H1 (cell line): ENCODE measurements around the gene TANC1. TPM values are rescaled to one million over a fixed set of nuclear protein-coding genes. Genes with fewer than 3 reads are reported as not detected.

Experiments used
- GABPA ChIP-seq: IDR thresholded peaks from 2 replicates; pipeline ENCODE4 v1.6.1; 2011; ENCODE audit warnings: mild to moderate bottlenecking, low read length, moderate library complexity, borderline replicate concordance; ENCODE audit not compliant: insufficient read depth
- JUN ChIP-seq: IDR thresholded peaks from 2 replicates; pipeline ENCODE4 v1.6.1; 2011; ENCODE audit warnings: low read depth, mild to moderate bottlenecking, improper control_type of control experiment, low read length
- KDM1A ChIP-seq: fragments of 200-600, 300-600 bp; sonication (generic); IDR thresholded peaks from 2 replicates; pipeline ENCODE4 v1.7.1; 2016; ENCODE audit warnings: mild to moderate bottlenecking, low read length, borderline replicate concordance
- RAD21 ChIP-seq, 2 experiments: IDR thresholded peaks in 1 of 2; conservative IDR thresholded peaks in 1 of 2; 2 replicates each; pipeline ENCODE4 v1.6.1; 2011; ENCODE audit warnings: low read depth in 2 of 2, low read length in 2 of 2, improper control_type of control experiment in 1 of 2, inconsistent platforms in 1 of 2, mild to moderate bottlenecking in 1 of 2, moderate library complexity in 1 of 2
- SIRT6 ChIP-seq: IDR thresholded peaks from one replicate; pipeline ENCODE4 v1.7.1; 2012; ENCODE audit warnings: low read length, inconsistent platforms
- SP4 ChIP-seq: IDR thresholded peaks from 2 replicates; pipeline ENCODE4 v1.6.1; 2012; ENCODE audit warnings: low read length, inconsistent platforms
- TBP ChIP-seq: IDR thresholded peaks from 2 replicates; pipeline ENCODE4 v1.6.1; 2011; ENCODE audit warnings: low read depth, low read length, improper control_type of control experiment
- polyA plus RNA-seq, 7 experiments: library from polyadenylated mRNA; depleted of rRNA in 3 of 7; stranded (reverse) in 5 of 7; unstranded in 2 of 7; fragments of >200 nt in 5 of 7; fragments of 200-250 nt in 2 of 7; gene quantifications; 1 replicate in 5 of 7; 2 replicates in 1 of 7; 4 replicates in 1 of 7; pipeline versions ENCODE4 v1.2.1 to v1.2.3, GENCODE V29; 2011 to 2013; ENCODE audit warnings: missing spikeins in 2 of 7, mixed read lengths in 2 of 7
- total RNA-seq: library from RNA; stranded (reverse); fragmentation: NEBNext Ultra II Directional; extraction: Animal tissue kit (Norgen Biotek cat#: 25700); gene quantifications from 2 replicates; pipeline ENCODE4 v1.2.1, GENCODE V29; 2021

Gene TANC1
- total and polyA plus RNA-seq, 2 of the 8 experiments (the other 6 are each of a cell fraction or from before 2014, with no cell fraction given) = 4.1 to 7.6 TPM

DNA sequence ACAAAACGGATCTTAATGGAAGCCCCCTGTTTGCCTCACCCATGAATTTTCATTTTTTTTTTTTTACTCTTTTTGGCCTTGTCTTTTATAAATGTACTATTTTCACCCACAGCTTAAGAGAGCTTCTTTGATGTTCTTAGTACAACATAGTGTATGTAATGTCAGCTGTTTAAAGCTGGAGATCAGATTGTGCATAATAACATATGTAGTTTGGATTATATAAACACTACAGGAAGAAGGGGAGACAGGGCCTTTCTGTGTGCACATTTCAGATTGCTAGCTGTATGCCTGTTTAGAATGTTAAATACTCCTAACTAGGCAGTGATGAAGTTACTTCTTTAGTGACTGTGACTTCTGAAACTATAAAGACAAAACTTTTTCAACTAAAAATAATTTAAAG, 2.1 kb upstream of the TANC1 start (continued):
- no peak for TF ChIP-seq KDM1A
- TF ChIP-seq SIRT6 = no peak
- TF ChIP-seq SP4 = no peak
- no peak for TF ChIP-seq JUN
- TF ChIP-seq TBP = no peak
- TF ChIP-seq GABPA = no peak
- TF ChIP-seq RAD21 (IDR thresholded peaks at IDR 0.05 in 1 of 2, conservative IDR thresholded peaks at IDR 0.05 in 1 of 2; ENCODE audit: low read depth in 2 of 2, low read length in 2 of 2) = no peak
